GM19025 (cell line): Measurements from ENCODE around the gene PCDH19.

Experiments
- ATAC-seq: cut with Tn5 transposase; IDR thresholded peaks from one replicate; pipeline ENCODE4 v1.9.1; 2021; ENCODE audit warnings: mild to moderate bottlenecking, low read depth, moderate library complexity; ENCODE audit not compliant: unreplicated experiment

PCDH19 gene

DNA sequence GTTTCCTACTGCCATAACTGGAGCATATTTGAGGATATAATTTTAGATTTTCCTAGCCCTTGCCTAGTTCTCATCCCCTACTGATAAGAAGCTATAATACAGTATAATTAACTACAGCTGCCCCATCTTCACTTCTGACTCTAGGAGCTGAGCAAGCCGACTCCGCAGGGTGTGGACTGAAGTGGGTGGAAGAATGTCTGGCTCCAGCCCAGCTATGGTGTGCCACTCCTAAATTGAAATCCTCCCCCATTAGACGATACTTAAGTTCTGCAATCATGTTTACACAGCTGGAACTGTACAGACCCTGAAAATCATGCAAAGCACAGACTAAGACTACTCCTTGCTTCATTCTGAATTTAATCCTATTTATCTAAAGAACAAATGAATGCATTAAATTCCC is 93.1 kb downstream of the PCDH19 start:
- ATAC-seq = no peak

DNA sequence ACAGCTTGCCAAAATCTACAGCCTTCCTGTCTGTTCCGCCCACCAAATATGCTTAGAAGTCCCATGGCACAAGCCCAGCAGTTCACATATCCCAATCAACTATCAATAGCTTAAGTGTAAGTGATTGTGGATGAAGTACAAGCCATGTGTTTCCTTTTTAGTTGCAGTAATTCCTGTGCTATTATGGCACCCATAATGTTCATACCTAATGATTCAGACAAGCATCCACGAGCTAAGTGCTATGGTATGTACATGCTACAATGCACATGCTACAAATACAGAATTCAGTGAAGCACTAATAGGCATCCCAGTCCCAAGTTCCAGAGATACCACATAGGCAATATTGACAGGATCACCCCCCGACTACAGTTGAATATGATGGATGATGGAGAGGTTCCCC is 94.5 kb downstream of the PCDH19 start:
- ATAC-seq = no peak

DNA sequence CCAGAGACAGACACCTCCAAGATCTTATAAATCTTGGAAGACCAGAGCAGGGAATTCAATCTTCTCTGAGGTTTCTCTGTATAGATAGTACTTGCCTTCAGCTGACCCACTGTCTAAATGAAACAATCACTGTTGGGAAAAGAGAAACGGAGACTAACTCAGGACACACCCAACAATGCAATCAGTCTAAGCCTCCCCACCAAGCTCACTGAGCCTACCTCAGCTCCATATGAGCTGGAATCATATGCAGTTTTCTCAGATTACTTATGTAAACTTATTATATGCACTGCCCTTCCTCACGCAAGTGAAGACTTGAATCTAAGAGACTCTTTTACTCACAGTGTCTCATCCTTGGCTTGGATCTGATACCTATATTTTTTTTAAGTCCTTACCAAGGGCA is 110.5 kb downstream of the PCDH19 start:
- no peak for ATAC-seq

DNA sequence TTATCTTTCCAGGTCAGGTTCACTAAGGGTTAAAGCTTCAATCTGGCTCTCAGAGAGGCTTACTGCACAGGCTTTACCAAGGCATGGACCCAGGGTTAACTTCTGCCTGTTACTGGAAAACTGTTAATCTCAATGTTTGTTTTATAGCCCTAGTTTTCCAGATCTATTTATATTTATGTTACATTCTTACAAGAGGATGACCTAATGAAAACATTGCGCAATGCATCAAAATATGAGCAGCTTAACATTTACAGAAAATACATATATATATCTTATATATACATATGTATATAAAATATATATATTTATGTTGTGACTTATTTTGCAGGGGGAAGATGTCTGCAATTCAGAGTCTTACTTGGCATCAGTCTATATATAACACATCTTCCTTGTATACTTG is 112.3 kb downstream of the PCDH19 start:
- no peak for ATAC-seq

DNA sequence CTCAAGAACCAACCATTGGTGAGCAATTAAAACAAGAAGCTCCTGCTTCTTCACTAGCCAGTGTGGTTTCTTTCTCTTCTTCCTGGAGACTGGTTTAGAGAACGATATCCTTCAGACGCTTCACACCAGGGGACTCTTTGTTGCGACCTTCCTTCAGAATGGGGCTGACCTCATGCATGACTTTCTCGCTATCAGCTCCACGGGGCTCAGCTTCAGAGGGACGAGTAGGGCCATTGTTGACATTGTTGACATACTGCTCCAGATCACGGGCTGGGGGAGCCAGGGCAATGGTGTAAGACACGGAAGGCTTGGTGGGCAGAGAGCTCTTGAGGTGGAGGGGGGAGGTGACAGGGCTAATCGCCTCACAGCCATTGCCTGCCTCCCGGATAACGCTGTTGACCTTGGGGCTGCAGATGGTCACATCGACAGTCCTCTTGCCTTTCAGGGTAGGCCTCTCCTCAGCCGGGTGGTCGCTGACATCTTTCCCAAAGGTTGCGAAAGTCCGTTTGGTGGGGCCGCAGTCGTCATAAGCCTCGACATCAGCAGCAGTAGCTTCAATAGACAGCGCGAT is 113.8 kb downstream of the PCDH19 start:
- no peak for ATAC-seq

DNA sequence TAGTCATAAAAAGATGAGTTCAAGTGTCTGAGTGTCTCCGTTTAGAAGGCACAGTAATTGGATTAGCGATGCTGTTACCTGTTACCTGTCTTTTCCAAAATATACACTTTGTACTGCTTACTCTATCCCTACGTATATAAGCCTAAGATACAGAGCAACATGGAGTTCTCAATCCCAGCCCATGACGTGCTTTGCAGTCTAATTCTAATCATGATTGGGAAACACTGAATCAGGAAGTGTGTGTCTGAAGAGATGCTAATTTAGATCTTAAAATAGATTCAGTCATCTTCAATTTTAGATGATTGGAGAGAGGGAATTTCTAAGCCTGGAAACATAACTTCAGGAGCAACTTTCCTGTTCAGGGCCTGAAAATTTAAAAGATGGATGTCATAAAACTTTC is 115.1 kb downstream of the PCDH19 start:
- ATAC-seq = no peak

DNA sequence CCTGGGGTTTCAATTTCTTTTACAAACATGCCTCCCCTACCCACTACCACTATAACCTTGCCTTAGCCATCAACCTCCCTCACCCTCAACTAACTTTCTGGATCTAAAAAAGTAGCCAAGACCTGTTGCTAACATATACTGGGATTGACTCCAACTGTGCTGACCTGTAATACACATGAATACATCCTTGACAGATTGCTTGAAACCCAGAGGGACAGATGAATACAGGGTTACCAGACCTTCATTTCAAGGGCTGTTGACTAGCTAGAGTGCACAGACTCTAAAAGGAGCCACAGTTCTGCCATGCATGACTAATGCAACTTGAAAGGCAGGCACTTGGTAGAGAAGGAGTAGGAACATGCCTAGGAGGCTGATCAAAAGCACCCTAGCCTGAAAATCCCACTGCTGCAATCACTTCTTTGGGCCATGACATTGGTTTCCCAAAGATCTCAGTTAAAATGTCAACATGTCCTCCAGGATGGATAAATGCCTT is 121.0 kb downstream of the PCDH19 start:
- ATAC-seq = no peak

DNA sequence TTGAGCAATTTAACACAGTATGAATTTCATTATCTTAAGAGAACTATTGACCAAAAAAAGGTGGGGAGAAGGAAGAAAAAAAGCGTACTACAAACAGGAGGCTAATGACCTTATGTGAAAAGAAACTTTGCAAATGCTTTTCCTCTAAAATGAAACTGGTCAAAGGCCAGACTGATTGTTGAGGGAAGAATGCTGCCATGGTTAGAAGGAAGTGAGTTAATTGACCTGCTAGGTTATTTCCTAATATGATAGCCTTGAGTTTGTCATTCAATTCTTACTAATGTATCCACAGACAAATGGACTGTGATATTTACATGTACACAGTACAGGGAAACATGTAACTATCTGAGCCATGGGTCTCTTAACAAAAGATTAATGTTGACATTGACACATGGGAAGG is 132.8 kb downstream of the PCDH19 start:
- ATAC-seq = no peak

DNA sequence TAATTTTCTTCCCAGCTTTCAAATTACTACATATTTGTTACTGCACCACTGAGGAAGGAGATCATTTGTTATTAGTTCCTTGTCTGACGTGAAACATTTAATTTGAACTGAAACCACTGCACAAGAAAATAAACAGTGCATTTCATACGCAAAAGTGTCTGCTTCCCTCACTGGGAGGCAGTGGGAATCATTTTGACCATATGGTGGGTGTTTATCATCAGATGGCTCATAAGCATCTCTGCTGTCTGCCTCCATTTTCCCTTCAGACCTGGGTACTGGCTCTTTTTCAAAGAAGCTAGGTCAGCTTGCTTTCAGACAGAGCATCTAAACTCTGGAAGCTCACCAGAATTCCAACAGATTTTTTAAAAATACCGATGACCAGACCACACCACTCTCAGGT is 135.2 kb downstream of the PCDH19 start:
- ATAC-seq = no peak

DNA sequence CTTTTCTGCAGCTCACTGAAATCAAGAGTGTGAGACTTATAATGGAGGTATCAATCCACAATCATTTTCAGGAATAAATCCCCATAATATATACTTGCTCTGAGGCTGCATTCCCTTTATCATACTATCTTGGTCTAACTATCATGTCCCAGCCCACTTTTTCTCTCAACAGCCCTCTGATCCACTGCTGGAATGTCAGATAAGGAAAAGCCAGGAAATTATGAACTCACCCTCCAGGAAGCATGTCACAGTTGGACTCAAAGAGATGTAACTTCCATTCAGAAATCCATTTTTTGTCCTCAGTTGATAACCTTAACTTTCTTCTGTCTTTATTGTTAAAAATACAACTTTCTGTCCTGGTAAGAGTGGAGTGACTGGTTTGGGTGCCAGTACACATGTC is 144.9 kb downstream of the PCDH19 start:
- ATAC-seq = no peak

DNA sequence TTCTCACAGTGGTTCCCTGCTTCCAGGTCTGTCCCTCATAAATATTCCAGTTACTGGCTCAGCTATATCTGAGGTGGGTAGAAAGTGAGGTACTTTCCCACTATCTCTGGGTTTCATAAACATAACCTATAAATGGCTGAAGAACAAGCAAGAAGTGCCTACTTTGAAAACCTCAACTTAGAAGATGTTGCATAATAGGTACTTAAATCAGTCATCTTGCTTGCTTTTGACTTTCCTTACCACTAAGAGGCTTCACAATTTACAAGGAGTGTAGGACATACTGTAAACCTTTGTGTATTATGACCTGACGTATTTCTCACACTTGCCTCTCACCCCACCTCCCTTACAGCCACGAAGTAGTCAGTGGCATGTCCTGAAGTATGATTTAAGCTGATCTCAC is 145.9 kb downstream of the PCDH19 start:
- ATAC-seq = peak; percentile 80

DNA sequence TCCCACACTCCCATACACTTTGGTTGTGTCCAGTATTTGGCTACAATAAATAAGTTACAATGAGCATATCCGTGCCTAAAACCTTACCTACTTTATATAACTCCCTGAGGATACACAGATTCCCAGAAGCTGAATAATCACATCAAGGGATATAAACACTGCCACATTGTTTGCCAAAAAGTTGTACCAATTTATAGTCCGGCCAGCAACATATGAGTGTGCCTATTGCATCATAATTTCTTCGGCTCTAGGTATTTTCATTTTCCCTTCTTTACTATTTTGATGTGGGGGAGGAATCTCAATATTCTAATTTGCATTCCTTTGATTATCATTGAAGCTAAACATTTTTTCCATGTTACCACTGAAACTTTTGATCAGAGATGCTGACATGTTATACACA is 146.4 kb downstream of the PCDH19 start:
- ATAC-seq = no peak

DNA sequence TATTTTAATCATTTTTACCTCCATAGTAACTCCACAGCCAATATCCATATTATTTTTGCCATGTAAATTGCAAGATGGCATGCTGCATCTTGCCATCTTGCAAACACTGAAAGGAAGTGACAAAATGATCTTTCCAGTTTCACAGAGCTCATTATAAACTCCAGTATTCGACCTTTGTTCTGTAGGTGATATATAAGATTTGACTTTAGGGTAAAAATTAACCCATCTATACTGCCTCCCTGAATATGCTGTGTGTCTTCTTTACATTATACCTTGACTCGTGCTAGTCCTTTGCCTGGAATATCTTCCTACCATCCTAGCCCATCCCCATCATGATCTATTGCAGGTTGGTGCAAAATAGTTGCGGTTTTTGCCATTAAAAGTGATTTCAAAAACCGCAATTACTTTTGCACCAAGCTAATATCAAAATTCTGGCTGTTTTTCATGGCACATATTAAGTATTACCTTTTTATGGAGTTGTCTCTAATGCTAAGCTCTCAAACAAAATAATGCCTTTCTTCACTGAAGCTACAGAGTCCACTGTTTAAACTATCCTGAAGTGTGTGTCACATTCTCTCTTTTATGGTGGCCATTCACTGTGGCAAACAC is 161.1 kb downstream of the PCDH19 start:
- no peak for ATAC-seq

DNA sequence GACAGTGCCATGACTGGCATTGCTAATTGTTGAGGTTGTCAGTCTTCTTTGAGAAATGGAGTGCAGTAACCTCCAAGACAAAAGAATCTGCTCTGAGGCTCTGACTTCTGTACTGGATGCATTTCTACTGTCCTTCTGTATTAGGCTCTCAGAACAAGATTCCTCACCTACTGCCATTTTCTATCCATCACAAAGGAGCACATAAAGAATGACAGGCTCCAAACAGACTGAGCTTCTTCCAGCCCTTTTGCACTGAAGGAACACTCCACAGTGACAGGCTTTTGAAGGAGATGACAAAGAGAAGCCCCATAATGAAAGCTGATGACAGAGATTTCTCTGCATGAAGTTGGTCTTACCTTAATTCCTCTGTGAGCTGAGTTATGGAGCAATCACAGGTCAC is 162.2 kb downstream of the PCDH19 start:
- ATAC-seq = no peak

DNA sequence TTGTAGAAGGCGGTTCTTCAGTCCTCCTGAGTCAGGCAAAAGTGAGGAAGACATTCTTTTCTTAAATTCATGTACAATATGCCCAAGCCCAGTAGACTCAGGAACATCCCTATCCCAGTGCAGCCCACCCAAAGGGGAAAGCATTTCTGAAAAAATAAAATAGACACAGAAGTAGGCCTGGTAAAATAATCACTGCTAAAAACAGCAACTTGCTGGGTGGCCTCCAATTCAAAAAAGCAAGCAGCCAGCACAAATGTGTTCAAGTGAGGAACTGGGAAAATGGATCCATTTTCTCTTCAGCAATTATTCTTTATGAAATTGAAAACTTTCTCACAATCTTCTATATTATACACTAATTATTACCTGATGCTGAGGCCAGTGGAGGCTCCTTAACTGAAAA is 165.4 kb downstream of the PCDH19 start:
- ATAC-seq = no peak
